GM18868 (cell line): ENCODE measurements around the gene TMPRSS4.

Experiments
- ATAC-seq: cut with Tn5 transposase; IDR thresholded peaks from one replicate; pipeline ENCODE4 v1.9.1; 2021; ENCODE audit warnings: mild to moderate bottlenecking, moderate library complexity; ENCODE audit not compliant: unreplicated experiment

Gene TMPRSS4

GRCh38 chr11:118132385-118133151, 55.7 kb downstream of the TMPRSS4 start:
- no peak for ATAC-seq

DNA sequence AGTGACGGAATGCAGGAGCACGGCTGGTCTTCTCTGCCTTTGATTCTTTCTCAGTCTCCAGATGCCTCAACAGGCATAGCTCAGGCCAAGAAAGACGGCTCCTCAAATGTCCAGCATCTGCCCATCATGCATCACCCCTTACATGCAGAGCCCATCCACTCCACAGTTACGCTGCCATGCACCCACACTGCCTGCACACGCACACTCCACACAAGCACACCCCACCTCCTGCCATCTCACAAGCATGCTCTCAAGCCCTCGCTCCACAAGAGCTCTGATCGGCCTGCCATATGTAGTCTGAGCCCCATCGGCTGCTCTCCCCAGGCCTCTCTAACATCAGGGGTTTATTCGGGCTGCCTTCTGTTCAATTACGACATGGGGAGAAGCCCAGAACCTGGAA, 56.9 kb downstream of the TMPRSS4 start:
- ATAC-seq: no peak

DNA sequence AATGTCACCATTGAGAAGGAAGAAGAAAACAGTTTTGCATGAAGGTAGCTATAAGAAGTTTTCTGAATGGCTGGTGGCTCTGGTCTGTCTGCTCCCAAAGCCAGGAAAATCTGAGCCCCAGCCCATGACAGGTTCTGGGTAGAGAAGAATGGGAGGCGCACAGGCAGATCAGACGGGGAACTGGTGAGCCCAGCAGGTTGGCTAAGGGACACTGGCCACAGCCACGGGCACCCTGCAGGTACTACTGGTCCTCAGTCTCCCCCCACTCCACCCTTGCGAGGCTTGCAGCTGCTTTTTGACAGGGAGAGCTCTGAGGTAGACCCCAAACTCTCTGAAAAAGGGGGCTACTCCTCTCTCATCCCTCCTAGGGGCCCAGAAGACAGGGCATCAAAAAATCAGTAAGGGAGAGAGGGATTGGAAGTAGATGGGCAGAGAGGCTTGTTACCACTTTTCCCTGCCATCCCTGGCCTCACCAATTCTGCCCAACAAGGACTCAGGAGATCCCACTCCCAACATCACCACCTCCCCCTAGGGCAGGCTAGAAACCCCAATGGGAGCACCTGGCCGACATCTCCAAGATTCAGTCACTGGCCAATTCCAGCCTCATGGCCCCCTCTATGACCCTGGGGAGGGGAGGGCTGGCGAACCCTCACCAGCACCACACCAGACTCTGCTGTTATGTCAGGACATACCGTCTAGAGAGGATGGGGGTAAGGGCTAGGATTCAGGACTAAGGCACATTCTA, 58.3 kb downstream of the TMPRSS4 start:
- ATAC-seq: no peak

DNA sequence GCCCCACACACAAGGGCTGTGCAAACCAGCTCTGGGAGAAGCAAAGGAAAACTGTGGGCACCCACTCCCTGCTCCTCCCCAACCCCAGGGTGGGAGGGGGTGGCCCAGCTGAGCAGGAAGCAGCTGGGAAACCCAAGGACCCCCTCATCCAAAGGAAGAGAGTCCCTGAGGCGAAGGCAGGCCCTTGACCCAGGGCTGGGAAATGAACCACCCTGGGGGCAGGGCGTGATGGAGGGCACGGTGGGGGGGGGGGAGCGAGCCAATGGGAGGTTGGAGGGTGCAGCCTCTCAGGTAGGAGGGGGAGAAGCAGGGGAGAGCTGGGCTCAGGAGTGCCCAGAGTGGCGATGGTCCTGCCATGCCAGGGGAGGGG, 58.9 kb downstream of the TMPRSS4 start:
- ATAC-seq: no peak

DNA sequence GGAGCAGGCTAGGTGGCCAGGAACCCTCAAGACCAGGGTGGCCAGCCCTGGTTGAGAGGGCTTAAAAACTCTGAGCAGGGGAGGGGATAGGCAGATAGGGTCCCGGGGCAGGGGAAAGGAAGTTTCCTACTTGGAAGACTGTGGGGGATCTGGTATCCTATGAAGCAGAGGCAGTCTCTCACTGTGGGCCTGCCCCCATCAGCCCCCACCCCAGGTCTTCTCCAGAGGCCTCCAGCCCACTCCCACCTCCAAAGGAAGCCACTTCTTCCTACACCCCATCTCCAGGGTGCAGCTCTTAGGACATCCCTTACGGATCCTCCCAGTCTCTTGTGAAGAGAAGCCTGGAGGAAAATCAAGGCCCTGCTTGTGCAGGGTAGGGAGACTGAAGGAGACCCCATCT, 59.5 kb downstream of the TMPRSS4 start:
- ATAC-seq: no peak

DNA sequence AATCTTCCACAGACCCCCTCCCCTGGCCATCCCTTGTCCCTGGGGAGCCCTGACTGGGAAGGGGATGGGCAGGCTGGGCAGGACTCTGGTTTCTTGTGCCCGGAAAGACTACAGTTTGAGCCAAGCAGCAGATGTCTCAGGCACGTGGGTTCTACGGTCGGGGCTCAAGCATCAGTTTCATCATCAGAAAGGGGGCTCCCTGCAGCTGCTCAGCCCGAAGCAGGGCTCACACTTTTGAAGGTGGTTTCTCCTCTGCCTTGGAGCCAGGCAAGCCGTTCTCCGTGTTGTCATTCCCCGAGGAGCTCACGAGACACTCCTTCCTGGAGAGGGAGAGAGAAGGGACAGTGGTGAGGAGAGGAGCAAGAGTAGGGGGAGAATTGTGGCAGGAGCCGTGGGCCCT, 59.9 kb downstream of the TMPRSS4 start:
- no peak for ATAC-seq

- no peak for ATAC-seq
These were observed 62.1 kb downstream of the TMPRSS4 start for GRCh38 chr11:118138839-118139420.

GRCh38 chr11:118139578-118139977, 62.7 kb downstream of the TMPRSS4 start:
- no peak for ATAC-seq

DNA sequence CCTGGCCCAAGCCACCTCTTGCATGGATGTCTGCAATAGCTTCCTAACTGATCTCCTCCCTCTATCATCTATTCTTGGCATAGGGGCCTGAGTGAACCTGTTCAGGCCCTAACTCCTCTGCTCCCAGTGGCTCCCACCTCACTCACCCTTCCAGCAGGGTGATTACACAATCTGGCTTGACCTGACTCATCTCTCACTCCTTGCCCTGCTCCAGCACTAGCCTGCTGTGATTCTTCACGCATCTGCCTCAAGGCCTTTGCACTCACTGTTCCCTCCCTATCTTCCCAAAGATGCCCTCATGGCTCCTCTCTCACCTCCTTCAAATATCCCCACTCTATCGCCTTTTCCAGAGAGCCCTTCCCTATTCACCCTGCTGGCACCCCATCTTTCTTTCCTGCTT, 65.2 kb downstream of the TMPRSS4 start:
- no peak for ATAC-seq

GRCh38 chr11:118142809-118143208, 65.9 kb downstream of the TMPRSS4 start:
- ATAC-seq: no peak

DNA sequence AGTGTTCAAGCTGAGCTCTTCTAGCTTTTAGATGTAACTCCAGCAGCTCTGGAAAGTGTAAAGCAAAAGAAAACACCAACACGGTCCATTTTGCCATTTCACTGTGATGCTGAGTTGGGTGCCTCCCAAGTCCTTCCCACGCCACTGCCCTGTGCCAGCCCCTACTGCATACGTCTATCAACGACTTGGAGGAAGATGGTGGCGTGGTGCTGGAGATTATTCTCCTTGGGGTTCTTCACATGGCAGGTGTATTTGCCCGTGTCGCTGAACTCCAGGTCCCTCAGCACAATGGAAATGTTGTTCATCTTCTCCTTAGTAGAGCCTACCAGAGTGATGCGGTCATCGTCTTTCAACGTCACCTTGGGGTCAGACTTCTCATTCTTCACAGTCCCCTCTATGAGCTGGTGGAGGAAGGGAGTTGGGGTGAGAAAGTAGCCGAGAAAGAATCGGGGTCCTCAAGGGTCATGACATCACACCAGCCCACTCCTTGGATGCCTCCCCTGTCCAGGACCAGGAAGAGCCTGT, 66.8 kb downstream of the TMPRSS4 start:
- no peak for ATAC-seq

DNA sequence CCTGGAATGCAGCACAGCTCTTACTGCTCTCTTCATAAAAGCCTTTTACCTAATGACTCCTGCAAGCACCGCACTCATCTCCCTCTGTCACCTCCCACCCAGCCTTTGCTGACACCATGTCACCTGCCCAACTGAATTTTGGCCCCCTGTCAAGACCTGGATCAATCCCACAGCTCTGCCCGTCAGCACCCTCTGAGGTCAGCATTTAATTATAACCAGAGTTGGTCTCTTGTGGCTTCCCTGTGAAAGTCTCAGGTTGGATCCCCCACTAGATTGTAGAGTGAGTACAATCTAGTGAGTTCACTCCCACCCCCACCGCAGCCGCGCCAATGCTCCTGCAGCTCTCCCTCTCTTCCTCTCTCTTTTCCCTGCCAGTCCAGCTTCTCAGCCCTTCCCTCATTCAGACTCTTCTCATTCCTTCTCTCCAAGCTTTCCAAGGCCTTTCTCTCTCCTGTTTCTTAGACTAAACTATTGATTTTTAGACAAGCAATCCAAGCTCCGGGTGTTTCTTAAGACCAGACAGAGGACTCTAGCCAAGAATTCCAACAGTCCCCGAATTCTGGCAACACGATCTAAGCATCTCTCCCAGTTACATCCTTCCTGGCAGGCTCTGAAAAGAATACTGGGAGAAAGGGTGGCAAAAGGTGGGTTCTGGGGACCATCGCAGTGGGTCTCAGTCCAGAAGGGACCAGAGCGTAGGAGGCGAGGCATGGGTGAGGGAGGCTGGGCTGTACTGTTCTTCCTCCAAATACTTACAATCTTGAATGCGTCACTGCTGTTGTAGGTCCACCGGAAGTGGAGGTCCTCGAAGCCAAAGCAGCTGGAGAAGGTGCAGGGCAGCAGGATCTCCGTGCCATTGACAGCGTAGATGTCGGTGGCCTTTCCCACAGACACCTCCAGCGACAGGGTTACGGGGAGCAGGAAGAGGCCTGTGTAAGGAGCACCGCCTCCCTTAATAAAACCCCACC, 67.7 kb downstream of the TMPRSS4 start:
- no peak for ATAC-seq

- peak; percentile 83 for ATAC-seq
These were observed 68.7 kb downstream of the TMPRSS4 start for GRCh38 chr11:118145285-118146227.

- no peak for ATAC-seq
These were observed 69.7 kb downstream of the TMPRSS4 start for GRCh38 chr11:118146554-118146953.

DNA sequence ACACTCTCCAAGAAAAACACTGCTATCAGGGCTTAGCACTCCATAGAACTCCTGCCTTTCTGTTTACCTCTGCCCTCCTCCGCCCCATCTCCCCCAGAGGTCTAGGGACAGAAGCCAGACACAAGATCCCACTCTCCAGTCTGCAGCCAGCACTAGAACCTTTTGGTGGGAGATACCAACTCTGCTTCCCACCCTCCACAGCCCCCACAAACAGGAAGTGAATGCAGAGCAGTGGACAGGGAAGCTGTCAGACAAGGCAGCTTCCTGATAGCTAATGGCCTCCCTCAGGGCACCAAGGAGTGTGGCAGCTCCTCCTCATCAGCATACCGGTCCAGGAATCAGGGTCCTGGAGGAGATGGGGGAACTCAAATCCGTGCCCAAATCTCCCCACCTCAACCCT, 70.6 kb downstream of the TMPRSS4 start:
- no peak for ATAC-seq

DNA sequence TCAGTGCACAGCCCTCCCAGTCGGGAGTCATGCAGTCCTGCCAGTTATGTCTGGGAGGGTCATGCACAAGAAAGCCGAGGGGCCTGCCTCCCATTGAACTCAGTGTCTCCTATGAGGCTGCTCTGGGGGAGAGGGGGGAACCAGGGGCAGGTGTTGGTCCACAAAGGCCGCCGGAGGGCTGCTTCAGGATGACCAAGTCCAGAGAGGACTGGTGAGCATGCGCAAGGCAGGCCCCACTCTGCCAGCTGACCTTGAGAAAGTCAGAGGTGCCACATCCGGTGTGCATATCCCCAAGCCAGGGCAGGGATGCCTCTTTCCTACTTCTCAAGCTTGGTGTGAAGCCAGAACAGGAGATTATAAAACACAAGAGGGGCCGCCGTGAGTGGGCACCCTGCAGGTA, 71.4 kb downstream of the TMPRSS4 start:
- ATAC-seq: no peak

- ATAC-seq: no peak
These were observed 72.0 kb downstream of the TMPRSS4 start for GRCh38 chr11:118148856-118149255.

- ATAC-seq: no peak
These were observed 72.6 kb downstream of the TMPRSS4 start for GRCh38 chr11:118149493-118149892.

- no peak for ATAC-seq
These were observed 74.6 kb downstream of the TMPRSS4 start for GRCh38 chr11:118151431-118151830.
